B cell (primary cell): ENCODE results near the gene TSPOAP1.

Experiments used
- EZH2 ChIP-seq: IDR thresholded peaks from 2 replicates; pipeline ENCODE4 v1.6.1; 2012; ENCODE audit warnings: borderline replicate concordance, low read depth, mild to moderate bottlenecking, moderate library complexity, low read length; ENCODE audit not compliant: insufficient read depth, poor library complexity, severe bottlenecking
- TF ChIP-seq, protein P1 (sequence below): fragments of 200-600 bp; IDR thresholded peaks from one replicate; pipeline ENCODE4 v1.8.0; 2022; ENCODE audit warnings: antibody characterized with exemption, mild to moderate bottlenecking

DNA sequence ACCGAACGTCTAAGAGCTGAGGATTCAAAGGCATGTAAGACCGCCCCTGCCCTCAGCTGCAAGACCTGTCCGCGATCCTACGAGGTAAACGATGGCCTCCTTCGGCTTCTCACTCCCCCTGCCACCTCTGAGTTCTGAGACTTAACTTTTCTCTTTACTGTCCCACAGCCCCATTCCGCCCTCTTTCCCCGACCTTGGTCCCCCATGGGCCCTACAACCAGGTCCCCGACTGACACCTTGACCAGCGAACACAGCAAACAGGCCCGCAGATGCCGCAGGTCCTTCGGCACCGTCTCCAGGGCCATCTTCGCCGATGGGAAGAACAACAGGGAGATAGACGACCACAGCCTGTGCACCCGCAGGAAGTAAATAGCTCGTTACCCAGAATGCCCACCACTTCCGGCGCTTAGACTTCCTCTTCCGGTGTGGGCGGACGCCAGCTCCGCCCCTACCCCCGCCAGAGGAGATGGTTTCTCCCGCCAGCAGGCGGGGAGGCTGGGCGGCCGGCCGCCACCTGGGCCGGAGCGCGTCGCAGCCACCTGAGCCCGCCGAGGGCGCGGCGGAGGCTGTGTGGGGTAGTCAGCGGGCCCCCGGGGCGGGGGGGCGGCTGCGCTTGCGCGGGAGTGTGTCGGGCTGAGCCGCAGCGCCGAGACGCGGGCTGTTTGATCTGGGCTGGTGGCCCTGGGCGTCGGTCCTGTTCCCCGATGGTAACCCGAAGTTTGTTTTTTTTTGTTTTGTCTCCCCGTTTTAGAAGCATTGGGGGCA, 23.4 kb upstream of the TSPOAP1 start, which contains the start of gene SUPT4H1:
- TF ChIP-seq, protein P1, sequence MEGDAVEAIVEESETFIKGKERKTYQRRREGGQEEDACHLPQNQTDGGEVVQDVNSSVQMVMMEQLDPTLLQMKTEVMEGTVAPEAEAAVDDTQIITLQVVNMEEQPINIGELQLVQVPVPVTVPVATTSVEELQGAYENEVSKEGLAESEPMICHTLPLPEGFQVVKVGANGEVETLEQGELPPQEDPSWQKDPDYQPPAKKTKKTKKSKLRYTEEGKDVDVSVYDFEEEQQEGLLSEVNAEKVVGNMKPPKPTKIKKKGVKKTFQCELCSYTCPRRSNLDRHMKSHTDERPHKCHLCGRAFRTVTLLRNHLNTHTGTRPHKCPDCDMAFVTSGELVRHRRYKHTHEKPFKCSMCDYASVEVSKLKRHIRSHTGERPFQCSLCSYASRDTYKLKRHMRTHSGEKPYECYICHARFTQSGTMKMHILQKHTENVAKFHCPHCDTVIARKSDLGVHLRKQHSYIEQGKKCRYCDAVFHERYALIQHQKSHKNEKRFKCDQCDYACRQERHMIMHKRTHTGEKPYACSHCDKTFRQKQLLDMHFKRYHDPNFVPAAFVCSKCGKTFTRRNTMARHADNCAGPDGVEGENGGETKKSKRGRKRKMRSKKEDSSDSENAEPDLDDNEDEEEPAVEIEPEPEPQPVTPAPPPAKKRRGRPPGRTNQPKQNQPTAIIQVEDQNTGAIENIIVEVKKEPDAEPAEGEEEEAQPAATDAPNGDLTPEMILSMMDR: no peak
- TF ChIP-seq EZH2: no peak
